Aorta (tissue), 5 donors: ENCODE measurements around the gene SPATC1L. TPM values are rescaled to one million over a fixed set of nuclear protein-coding genes. Genes with fewer than 3 reads are reported as not detected.
A peak's percentile ranks its signal among the peaks of the same experiment; 100 is the strongest.
"Not testable (repeated sequence)": the region's sequence is repeated elsewhere in the genome, so short reads cannot be mapped to it uniquely, and the experiment has no call there.

Experiments used
- ATAC-seq: fragments of 200-7000 bp; cut with Tn5 transposase; one replicate; pipeline ENCODE4 v1.9.1; 2022; ENCODE audit warnings: moderate library complexity; ENCODE audit not compliant: low FRiP score
- DNase-seq, 2 donors: peaks; one replicate each; pipeline ENCODE4 v3.0.0-alpha.2; 2020
- H3K27ac ChIP-seq, 2 donors: one replicate each; pipeline ENCODE4 v1.5.1; 2013; ENCODE audit warnings: low read length in 2 of 2, mild to moderate bottlenecking in 2 of 2, moderate library complexity in 2 of 2, control low read depth in 1 of 2, inconsistent platforms in 1 of 2, low read depth in 1 of 2
- H3K27me3 ChIP-seq, 2 donors: one replicate each; pipeline ENCODE4 v1.6.1; 2013; ENCODE audit warnings: control low read depth in 1 of 2, low read length in 1 of 2, mild to moderate bottlenecking in 1 of 2, moderate library complexity in 1 of 2; ENCODE audit not compliant: insufficient read depth in 2 of 2, control insufficient read depth in 1 of 2
- H3K36me3 ChIP-seq, 2 donors: one replicate each; pipeline ENCODE4 v1.6.1; 2013; ENCODE audit warnings: control low read depth in 1 of 2, low read length in 1 of 2, mild to moderate bottlenecking in 1 of 2; ENCODE audit not compliant: insufficient read depth in 2 of 2, control insufficient read depth in 1 of 2
- H3K4me1 ChIP-seq, 2 donors: one replicate each; pipeline ENCODE4 v1.6.1; 2013; ENCODE audit warnings: low read length in 2 of 2, control low read depth in 1 of 2, mild to moderate bottlenecking in 1 of 2, moderate library complexity in 1 of 2; ENCODE audit not compliant: insufficient read depth in 2 of 2, control insufficient read depth in 1 of 2
- H3K4me3 ChIP-seq, 2 donors: one replicate each; pipeline ENCODE4 v1.5.1; 2013; ENCODE audit warnings: low read length in 2 of 2, control low read depth in 1 of 2, mild to moderate bottlenecking in 1 of 2
- H3K9me3 ChIP-seq: one replicate; pipeline ENCODE4 v1.6.1; 2013; ENCODE audit warnings: mild to moderate bottlenecking, low read length; ENCODE audit not compliant: control insufficient read depth
- WGBS, 2 donors: extraction: QIAGEN DNeasy Blood & Tissue Kit; methylation state at CpG; one replicate each; pipeline ENCODE4 v1.1.7; 2013; 5-methylcytosine and 5-hydroxymethylcytosine counted together
- intact Hi-C, 2 donors: fragments of 100-400 bp; cut with DNase I; formaldehyde crosslinking; loops; one replicate each; pipeline versions ENCODE4 v1.14.2 to v1.15.0; 2022
- polyA plus RNA-seq, 2 donors: library from polyadenylated mRNA; stranded (reverse); fragments of 200-250 nt; gene quantifications; one replicate each; pipeline ENCODE4 v1.2.3, GENCODE V29; 2013
- total RNA-seq, 2 donors: library from RNA; stranded (reverse); fragmentation: NEBNext Ultra II Directional; extraction: Animal tissue kit (Norgen Biotek cat#: 25700); gene quantifications; one replicate each; pipeline ENCODE4 v1.2.1, GENCODE V29; 2021
- donor health status: healthy with polysubstance abuse.
- donor health status: Bipolar disorder and iron deficiency.
- donor health status: DM: no; HTN: no; CAD: no.
- donor health status: DM: no; HTN: no; CAD: no.
- donor health status: DM: yes; HTN: yes; CAD: no.

The SPATC1L gene
- total and polyA plus RNA-seq, 4 donors: 2.4 to 47.9 (median 8.8) TPM

- intact Hi-C loops: no loop called here
- ATAC-seq (no peak), DNase-seq (peak; percentile 24 to 36)
- Histone ChIP-seq H3K4me3 (no peak overlapping the region), H3K27me3 (no peaks in the 10 kb centered on the region), H3K36me3 (no peaks in the 10 kb centered on the region), H3K9me3 (no peaks in the 10 kb centered on the region), H3K27ac (no peak overlapping the region), H3K4me1 (no peaks in the 10 kb centered on the region)
- WGBS, 2 donors: 92 to 96% methylated on average over 6 of the region's 6 CpGs
Observed at GRCh38 chr21:46172863-46173528, 11.3 kb downstream of the SPATC1L start.

- WGBS, 2 donors: 90 to 94% methylated on average over 20 to 21 of the region's 21 CpGs
- Histone ChIP-seq H3K27ac (no peak overlapping the region), H3K4me3 (no peak overlapping the region), H3K4me1 (no peaks in the 10 kb centered on the region), H3K9me3 (no peaks in the 10 kb centered on the region), H3K27me3 (no peaks in the 10 kb centered on the region), H3K36me3 (no peaks in the 10 kb centered on the region)
- ATAC-seq (no peak), DNase-seq (peak; percentile 28 to 57)
- intact Hi-C loops: no loop called here
Observed at GRCh38 chr21:46171996-46172862, 12.0 kb downstream of the SPATC1L start.

DNA sequence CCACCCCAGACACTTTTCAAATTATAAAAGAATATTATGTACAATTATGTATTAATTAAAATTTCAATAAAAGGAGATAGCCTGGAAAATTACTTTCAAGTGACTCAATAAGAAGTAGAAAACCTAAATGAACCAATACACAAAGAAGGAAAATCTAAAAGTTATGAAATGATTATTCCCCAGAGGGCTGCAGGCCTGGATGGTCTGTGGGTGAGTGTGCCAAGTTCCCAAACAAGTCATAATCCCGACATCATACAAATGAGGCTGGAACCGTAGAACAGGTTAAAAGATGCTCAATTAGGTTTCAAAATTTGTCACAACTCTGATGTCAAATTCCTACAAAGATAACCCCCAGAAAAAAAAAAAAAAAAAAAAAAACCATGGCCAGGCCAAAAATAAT is 12.7 kb downstream of the SPATC1L start:
- intact Hi-C loops: no loop called here
- Histone ChIP-seq H3K36me3 (no peaks in the 10 kb centered on the region), H3K4me3 (no peak overlapping the region), H3K27ac (no peak overlapping the region), H3K9me3 (no peaks in the 10 kb centered on the region), H3K27me3 (no peaks in the 10 kb centered on the region), H3K4me1 (no peaks in the 10 kb centered on the region)
- no peak for ATAC-seq
- 23 to 24% methylated on average over 2 of the region's 2 CpGs for WGBS, 2 donors
- DNase-seq: peak in 1 of 2 donors; percentile 17

DNA sequence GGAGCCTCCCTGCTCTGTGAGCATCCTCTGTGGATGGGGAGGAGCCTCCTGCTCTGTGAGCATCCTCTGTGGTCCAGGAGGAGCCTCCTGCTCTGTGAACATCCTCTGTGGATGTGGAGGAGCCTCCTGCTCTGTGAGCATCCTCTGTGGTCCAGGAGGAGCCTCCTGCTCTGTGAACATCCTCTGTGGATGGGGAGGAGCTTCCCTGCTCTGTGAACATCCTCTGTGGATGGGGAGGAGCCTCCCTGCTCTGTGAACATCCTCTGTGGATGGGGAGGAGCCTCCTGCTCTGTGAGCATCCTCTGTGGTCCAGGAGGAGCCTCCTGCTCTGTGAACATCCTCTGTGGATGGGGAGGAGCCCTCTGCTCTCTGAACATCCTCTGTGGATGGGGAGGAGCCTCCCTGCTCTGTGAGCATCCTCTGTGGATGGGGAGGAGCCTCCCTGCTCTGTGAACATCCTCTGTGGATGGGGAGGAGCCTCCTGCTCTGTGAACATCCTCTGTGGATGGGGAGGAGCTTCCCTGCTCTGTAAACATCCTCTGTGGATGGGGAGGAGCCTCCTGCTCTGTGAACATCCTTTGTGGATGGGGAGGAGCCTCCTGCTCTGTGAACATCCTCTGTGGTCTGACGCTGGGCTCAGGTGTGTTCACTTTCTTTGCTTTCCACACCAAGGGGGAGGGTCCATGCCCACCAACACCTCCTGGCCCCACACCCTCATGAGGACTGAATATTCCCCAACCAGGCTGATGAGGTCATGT is 13.6 kb downstream of the SPATC1L start:
- H3K36me3 ChIP-seq, H3K4me1 ChIP-seq, ATAC-seq, H3K27ac ChIP-seq, intact Hi-C loops, H3K9me3 ChIP-seq, H3K27me3 ChIP-seq, H3K4me3 ChIP-seq: not testable (repeated sequence)
- WGBS, 2 donors: 86 to 94% methylated on average over 1 of the region's 1 CpG
- peak; percentile 23 to 35 for DNase-seq

DNA sequence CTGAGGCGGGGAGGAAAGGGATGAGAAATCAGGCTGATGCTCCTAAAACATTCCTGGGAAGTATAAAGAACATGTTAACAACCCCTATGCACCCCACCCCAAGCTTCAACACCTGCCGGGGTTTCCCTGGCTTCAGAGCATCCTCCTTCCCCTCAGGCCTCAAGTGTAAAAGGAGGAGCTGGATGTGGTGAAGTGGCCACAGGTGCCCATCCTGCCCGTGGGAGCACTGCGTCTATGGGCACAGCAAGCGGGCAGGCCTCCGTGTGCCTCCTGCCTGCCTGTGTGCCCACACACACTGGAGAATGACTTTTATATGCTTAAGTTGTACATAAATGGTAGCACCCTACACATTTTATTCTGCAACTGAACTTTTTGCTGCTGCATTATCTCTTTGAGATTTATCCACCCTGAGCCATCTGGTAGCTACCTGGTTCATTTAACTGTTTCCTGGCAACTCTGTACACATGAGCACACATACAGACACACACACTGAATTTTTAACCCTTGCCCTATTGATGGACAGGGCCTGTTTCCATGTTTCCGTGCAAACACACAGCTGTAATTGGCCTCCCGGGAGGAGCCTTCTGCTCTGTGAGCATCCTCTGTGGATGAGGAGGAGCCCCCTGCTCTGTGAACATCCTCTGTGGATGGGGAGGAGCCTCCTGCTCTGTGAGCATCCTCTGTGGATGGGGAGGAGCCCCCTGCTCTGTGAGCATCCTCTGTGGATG is 15.4 kb downstream of the SPATC1L start:
- no peaks in the 10 kb centered on the region for H3K27me3 ChIP-seq
- no peaks in the 10 kb centered on the region for H3K36me3 ChIP-seq
- H3K4me1 ChIP-seq: no peaks in the 10 kb centered on the region
- DNase-seq (peak in 1 of 2 donors; percentile 9), ATAC-seq (no peak)
- 76 to 80% methylated on average over 8 of the region's 8 CpGs for WGBS, 2 donors
- intact Hi-C loops: no loop called here
- H3K9me3 ChIP-seq: no peaks in the 10 kb centered on the region
- no peak overlapping the region for H3K4me3 ChIP-seq
- no peak overlapping the region for H3K27ac ChIP-seq

DNA sequence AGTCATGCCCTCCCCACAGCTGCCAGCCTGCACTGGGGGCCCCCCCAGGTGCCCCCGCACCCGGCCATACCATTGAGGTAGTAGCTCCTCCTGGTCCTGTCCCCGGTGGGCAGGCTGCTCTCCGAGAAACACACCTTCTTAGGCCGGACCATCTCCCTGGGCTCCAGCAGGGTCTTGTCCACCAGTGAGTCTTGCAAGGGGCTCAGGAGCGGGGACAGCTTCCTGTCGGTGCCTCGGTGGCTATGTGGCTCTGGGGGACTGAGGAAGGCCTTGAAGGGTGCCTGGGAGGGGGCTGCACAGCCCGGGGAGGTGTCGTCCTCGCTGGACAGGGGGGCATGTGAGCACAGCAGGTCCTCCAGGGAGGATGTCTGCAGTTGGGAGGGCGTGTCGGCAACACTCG is 16.0 kb downstream of the SPATC1L start:
- no peaks in the 10 kb centered on the region for H3K27me3 ChIP-seq
- no peak overlapping the region for H3K4me3 ChIP-seq
- WGBS, 2 donors: 79 to 84% methylated on average over 14 of the region's 14 CpGs
- H3K9me3 ChIP-seq: no peaks in the 10 kb centered on the region
- DNase-seq: peak; percentile 42 to 71
- intact Hi-C loops: no loop called here
- no peak overlapping the region for H3K27ac ChIP-seq
- no peaks in the 10 kb centered on the region for H3K4me1 ChIP-seq
- H3K36me3 ChIP-seq: no peaks in the 10 kb centered on the region
- no peak for ATAC-seq

GRCh38 chr21:46165098-46165497 is 19.2 kb downstream of the SPATC1L start:
- Histone ChIP-seq H3K36me3 (no peaks in the 10 kb centered on the region), H3K27ac (no peak overlapping the region), H3K9me3 (no peaks in the 10 kb centered on the region), H3K4me3 (no peak overlapping the region), H3K27me3 (no peaks in the 10 kb centered on the region), H3K4me1 (no peaks in the 10 kb centered on the region)
- ATAC-seq (no peak), DNase-seq (no peak)
- intact Hi-C loops: no loop called here

- Histone ChIP-seq H3K27me3 (no peaks in the 10 kb centered on the region), H3K9me3 (no peaks in the 10 kb centered on the region), H3K4me3 (no peak overlapping the region), H3K36me3 (no peaks in the 10 kb centered on the region), H3K4me1 (no peaks in the 10 kb centered on the region), H3K27ac (no peak overlapping the region)
- DNase-seq: peak in 1 of 2 donors; percentile 7
- ATAC-seq: no peak
- intact Hi-C loops: no loop called here
- WGBS, 2 donors: 75 to 81% methylated on average over 4 of the region's 4 CpGs
Observed at GRCh38 chr21:46163380-46163779, 20.9 kb downstream of the SPATC1L start.
